SK-N-SH treated with all-trans-retinoic acid at 6 μM for 48 hours (cell line): ENCODE data around the gene TPRG1.

Experiments
- ATAC-seq: fragments of 200-7000 bp; cut with Tn5 transposase; 3 replicates; pipeline ENCODE4 v1.9.1; 2020; ENCODE audit warnings: mild to moderate bottlenecking, moderate library complexity
- ARNTL ChIP-seq: fragments of 450-650 bp; formaldehyde crosslinking; IDR thresholded peaks from 2 replicates; pipeline ENCODE4 v1.5.0; 2020; ENCODE audit warnings: low read depth, mild to moderate bottlenecking, moderate library complexity, borderline replicate concordance
- BACH2 ChIP-seq: fragments of 250-450 bp; sonication (Bioruptor Pico); IDR thresholded peaks from 2 replicates; pipeline ENCODE4 v1.9.0; 2021; ENCODE audit warnings: mild to moderate bottlenecking, borderline replicate concordance
- CREB5 ChIP-seq: fragments of 250-450 bp; sonication (Bioruptor Pico); IDR thresholded peaks from 2 replicates; pipeline ENCODE4 v1.5.1; 2020; ENCODE audit warnings: low read depth, mild to moderate bottlenecking, moderate library complexity
- CSDC2 ChIP-seq: fragments of 250-450 bp; sonication (Bioruptor Pico); IDR thresholded peaks from 2 replicates; pipeline ENCODE4 v1.5.0; 2020; ENCODE audit warnings: mild to moderate bottlenecking, moderate library complexity
- CSRNP3 ChIP-seq: fragments of 250-450 bp; sonication (Bioruptor Pico); IDR thresholded peaks from 2 replicates; pipeline ENCODE4 v1.5.1; 2021; ENCODE audit warnings: mild to moderate bottlenecking, moderate library complexity
- ESRRG ChIP-seq: fragments of 250-450 bp; sonication (Bioruptor Pico); IDR thresholded peaks from 2 replicates; pipeline ENCODE4 v1.6.1; 2021; ENCODE audit warnings: mild to moderate bottlenecking
- GLIS3 ChIP-seq: fragments of 250-450 bp; sonication (Bioruptor Pico); IDR thresholded peaks from 2 replicates; pipeline ENCODE4 v1.5.0; 2020; ENCODE audit warnings: mild to moderate bottlenecking, moderate library complexity
- ISL1 ChIP-seq: fragments of 250-450 bp; sonication (Bioruptor Pico); IDR thresholded peaks from 2 replicates; pipeline ENCODE4 v2.1.2; 2022; ENCODE audit warnings: mild to moderate bottlenecking, moderate library complexity
- OSR1 ChIP-seq: fragments of 250-450 bp; sonication (Bioruptor Pico); IDR thresholded peaks from 2 replicates; pipeline ENCODE4 v1.8.0; 2022; ENCODE audit warnings: moderate library complexity, mild to moderate bottlenecking, inconsistent platforms
- PATZ1 ChIP-seq: fragments of 250-450 bp; sonication (Bioruptor Pico); IDR thresholded peaks from 2 replicates; pipeline ENCODE4 v1.8.0; 2020; ENCODE audit warnings: mild to moderate bottlenecking, moderate library complexity, borderline replicate concordance
- POU6F1 ChIP-seq: fragments of 250-450 bp; sonication (Bioruptor Pico); IDR thresholded peaks from 2 replicates; pipeline ENCODE4 v1.8.0; 2021; ENCODE audit warnings: low read depth, mild to moderate bottlenecking, moderate library complexity, borderline replicate concordance
- RARB ChIP-seq: fragments of 250-450 bp; sonication (Bioruptor Pico); IDR thresholded peaks from 2 replicates; pipeline ENCODE4 v1.8.0; 2021; ENCODE audit warnings: mild to moderate bottlenecking, moderate library complexity
- SNAI2 ChIP-seq: fragments of 250-450 bp; sonication (Bioruptor Pico); IDR thresholded peaks from 2 replicates; pipeline ENCODE4 v1.5.0; 2020; ENCODE audit warnings: mild to moderate bottlenecking, moderate library complexity
- TCF4 ChIP-seq: fragments of 250-450 bp; sonication (Bioruptor Pico); IDR thresholded peaks from 2 replicates; pipeline ENCODE4 v1.8.0; 2021; ENCODE audit warnings: mild to moderate bottlenecking, moderate library complexity, borderline replicate concordance
- TOX ChIP-seq: fragments of 250-450 bp; sonication (Bioruptor Pico); IDR thresholded peaks from 2 replicates; pipeline ENCODE4 v1.8.0; 2021; ENCODE audit warnings: mild to moderate bottlenecking, moderate library complexity, borderline replicate concordance
- TSHZ2 ChIP-seq: fragments of 250-450 bp; sonication (Bioruptor Pico); IDR thresholded peaks from 2 replicates; pipeline ENCODE4 v1.5.0; 2020; ENCODE audit warnings: mild to moderate bottlenecking, moderate library complexity
- ZC3H10 ChIP-seq: fragments of 250-450 bp; sonication (Bioruptor Pico); IDR thresholded peaks from 2 replicates; pipeline ENCODE4 v1.5.1; 2021; ENCODE audit warnings: mild to moderate bottlenecking, moderate library complexity
- ZFP3 ChIP-seq: fragments of 250-450 bp; sonication (Bioruptor Pico); IDR thresholded peaks from 2 replicates; pipeline ENCODE4 v1.5.0; 2020; ENCODE audit warnings: mild to moderate bottlenecking, moderate library complexity
- ZFP30 ChIP-seq: fragments of 450-650 bp; formaldehyde crosslinking; IDR thresholded peaks from 2 replicates; pipeline ENCODE4 v1.5.0; 2022; ENCODE audit warnings: mild to moderate bottlenecking, moderate library complexity
- ZNF565 ChIP-seq: fragments of 450-650 bp; formaldehyde crosslinking; conservative IDR thresholded peaks from 2 replicates; pipeline ENCODE4 v1.5.0; 2020; ENCODE audit warnings: low read depth, mild to moderate bottlenecking, moderate library complexity
- ZNF70 ChIP-seq: fragments of 450-650 bp; formaldehyde crosslinking; IDR thresholded peaks from 2 replicates; pipeline ENCODE4 v1.5.0; 2020; ENCODE audit warnings: mild to moderate bottlenecking, moderate library complexity
- ZNF8 ChIP-seq: fragments of 450-650 bp; formaldehyde crosslinking; IDR thresholded peaks from 2 replicates; pipeline ENCODE4 v1.5.0; 2020; ENCODE audit warnings: mild to moderate bottlenecking, moderate library complexity

Gene TPRG1

GRCh38 chr3:189148081-189148507 lies 23.7 kb upstream of the TPRG1 start:
- peak; percentile 89 for ATAC-seq
- TF ChIP-seq ESRRG (no peak), ZFP3 (CRISPR knock-in tag) (peak; percentile 76; the same call in 1 of the 2 replicates), CSDC2 (CRISPR knock-in tag) (no peak), ZFP30 (no peak)

- ATAC-seq: no peak
- TF ChIP-seq ZNF565 (CRISPR knock-in tag): no peak
- no peak for TF ChIP-seq CREB5 (CRISPR knock-in tag)
- no peak for TF ChIP-seq POU6F1
- no peak for TF ChIP-seq ZFP30
- no peak for TF ChIP-seq ARNTL (CRISPR knock-in tag)
- no peak for TF ChIP-seq TCF4 (CRISPR knock-in tag)
- no peak for TF ChIP-seq ZFP3 (CRISPR knock-in tag)
- no peak for TF ChIP-seq TSHZ2 (CRISPR knock-in tag)
- TF ChIP-seq RARB (CRISPR knock-in tag): no peak
- no peak for TF ChIP-seq SNAI2 (CRISPR knock-in tag)
- TF ChIP-seq GLIS3 (CRISPR knock-in tag): no peak
- no peak for TF ChIP-seq ZNF70
- TF ChIP-seq CSDC2 (CRISPR knock-in tag): no peak
- no peak for TF ChIP-seq ISL1
- TF ChIP-seq TOX: no peak
- TF ChIP-seq ESRRG: no peak
Measured at GRCh38 chr3:189149203-189149602, 22.6 kb upstream of the TPRG1 start.

- TF ChIP-seq CSRNP3 (CRISPR knock-in tag) (no peak), BACH2 (no peak), TOX (no peak), CSDC2 (CRISPR knock-in tag) (no peak)
- ATAC-seq: no peak
Measured at GRCh38 chr3:189157232-189158007, 14.4 kb upstream of the TPRG1 start.

- no peak for TF ChIP-seq OSR1 (CRISPR knock-in tag)
- no peak for TF ChIP-seq PATZ1
- TF ChIP-seq ESRRG: no peak
- TF ChIP-seq ZC3H10 (CRISPR knock-in tag): no peak
- TF ChIP-seq ZNF565 (CRISPR knock-in tag): no peak
- TF ChIP-seq TSHZ2 (CRISPR knock-in tag): no peak
- no peak for TF ChIP-seq BACH2
- no peak for TF ChIP-seq ZFP30
- no peak for TF ChIP-seq ARNTL (CRISPR knock-in tag)
- no peak for TF ChIP-seq ZNF8
- TF ChIP-seq CSRNP3 (CRISPR knock-in tag): no peak
- TF ChIP-seq TCF4 (CRISPR knock-in tag): no peak
- no peak for ATAC-seq
Measured at GRCh38 chr3:189158034-189158433, 13.7 kb upstream of the TPRG1 start.
